NK-92 (cell line): ENCODE data around the gene ARMH2.

Experiments used
- DNase-seq: peaks from one replicate; lab custom pipeline; 2025; ENCODE audit not compliant: unreplicated experiment; lab: John Stamatoyannopoulos, UW

The ARMH2 gene

GRCh38 chr6:24798740-24799540 lies at the start of gene ARMH2:
Gene ARMH2 (minus strand): TSS chr6:24798917. CDS start chr6:24798857, 60 bp downstream.
- DNase-seq, result no peak

- no peak for DNase-seq
Observed at GRCh38 chr6:24848461-24848860, 49.7 kb upstream of the ARMH2 start.

- no peak for DNase-seq
Observed at GRCh38 chr6:24847402-24847801, 48.7 kb upstream of the ARMH2 start.

GRCh38 chr6:24845578-24845977 lies 46.9 kb upstream of the ARMH2 start:
- no peak for DNase-seq

GRCh38 chr6:24844903-24845302 lies 46.2 kb upstream of the ARMH2 start:
- no peak for DNase-seq

- DNase-seq, result no peak
Observed at GRCh38 chr6:24844061-24844460, 45.3 kb upstream of the ARMH2 start.

- no peak for DNase-seq
Observed at GRCh38 chr6:24840187-24840586, 41.5 kb upstream of the ARMH2 start.

- no peak for DNase-seq
Observed at GRCh38 chr6:24838994-24839393, 40.3 kb upstream of the ARMH2 start.

GRCh38 chr6:24838081-24838480 lies 39.4 kb upstream of the ARMH2 start:
- DNase-seq, result no peak

GRCh38 chr6:24836109-24836508 lies 37.4 kb upstream of the ARMH2 start:
- no peak for DNase-seq

- no peak for DNase-seq
Observed at GRCh38 chr6:24833711-24834386, 35.1 kb upstream of the ARMH2 start.

GRCh38 chr6:24832794-24833193 lies 34.1 kb upstream of the ARMH2 start:
- DNase-seq, result no peak

- DNase-seq, result no peak
Observed at GRCh38 chr6:24831771-24832716, 33.3 kb upstream of the ARMH2 start.

- DNase-seq, result no peak
Observed at GRCh38 chr6:24829657-24830056, 30.9 kb upstream of the ARMH2 start.

- DNase-seq, result no peak
Observed at GRCh38 chr6:24827970-24828369, 29.3 kb upstream of the ARMH2 start.

- no peak for DNase-seq
Observed at GRCh38 chr6:24827162-24827561, 28.4 kb upstream of the ARMH2 start.

GRCh38 chr6:24825130-24825630 lies 26.5 kb upstream of the ARMH2 start:
- DNase-seq, result no peak

GRCh38 chr6:24824142-24824938 lies 25.6 kb upstream of the ARMH2 start:
- no peak for DNase-seq

- no peak for DNase-seq
Observed at GRCh38 chr6:24823185-24823584, 24.5 kb upstream of the ARMH2 start.

- no peak for DNase-seq
Observed at GRCh38 chr6:24822696-24823095, 24.0 kb upstream of the ARMH2 start.
